Right lobe of liver (tissue), 6 donors: Measurements from ENCODE around the gene SETX. TPM values are rescaled to one million over a fixed set of nuclear protein-coding genes. Genes with fewer than 3 reads are reported as not detected.

Experiments used
- ATAC-seq, 4 donors: fragments of 200-7000 bp; cut with Tn5 transposase; one replicate each; pipeline ENCODE4 v1.9.1; 2020; ENCODE audit warnings: mild to moderate bottlenecking in 4 of 4, moderate library complexity in 4 of 4
- DNase-seq, 3 donors: peaks; one replicate each; pipeline ENCODE4 v3.0.0-alpha.2; 2020
- H3K27ac ChIP-seq, 3 donors: fragments of 200-600 bp; one replicate each; pipeline ENCODE4 v1.8.0; 2022
- H3K27me3 ChIP-seq, 2 donors: fragments of 200-600 bp; one replicate each; pipeline ENCODE4 v1.8.0; 2022
- H3K36me3 ChIP-seq, 4 donors: fragments of 200-600 bp; sonication (generic) in 1 of 4; one replicate each; pipeline versions ENCODE4 v1.5.1 to v1.8.0; 2017 to 2022; ENCODE audit warnings: control low read depth in 1 of 4
- H3K4me1 ChIP-seq, 4 donors: fragments of 200-600 bp; sonication (generic) in 1 of 4; one replicate each; pipeline versions ENCODE4 v1.5.1 to v1.8.0; 2017 to 2022; ENCODE audit warnings: control low read depth in 1 of 4
- H3K4me3 ChIP-seq, 3 donors: fragments of 200-600 bp; one replicate each; pipeline ENCODE4 v1.8.0; 2022
- H3K9me3 ChIP-seq, 4 donors: fragments of 200-600 bp; sonication (generic) in 1 of 4; one replicate each; pipeline versions ENCODE4 v1.5.1 to v1.8.0; 2017 to 2022; ENCODE audit warnings: control low read depth in 1 of 4
- CTCF ChIP-seq, 4 donors: fragments of 200-600 bp in 3 of 4; fragments of 450-650 bp in 1 of 4; IDR thresholded peaks; one replicate each; pipeline versions ENCODE4 v1.5.1 to v1.8.0; 2016 to 2022; ENCODE audit warnings: antibody characterized with exemption in 4 of 4, mild to moderate bottlenecking in 2 of 4
- POLR2A ChIP-seq: fragments of 450-650 bp; IDR thresholded peaks from one replicate; pipeline ENCODE4 v1.6.1; 2017; ENCODE audit warnings: antibody characterized with exemption, mild to moderate bottlenecking
- WGBS: methylation state at CpG from one replicate; pipeline ENCODE4 v1.1.6; 2018; ENCODE audit warnings: low coverage, low lambda C conversion rate; ENCODE audit not compliant: insufficient coverage; ENCODE audit errors: missing lambda C conversion rate; 5-methylcytosine and 5-hydroxymethylcytosine counted together
- intact Hi-C, 2 donors: fragments of 100-400 bp; cut with DNase I; formaldehyde crosslinking; loops; one replicate each; pipeline versions ENCODE4 v1.11.2 to v1.14.1; 2022
- total RNA-seq, 6 experiments: library from RNA; depleted of rRNA in 2 of 6; stranded (reverse); fragments of >200 nt in 2 of 6; fragmentation: NEBNext Ultra II Directional in 3 of 6; extraction: Animal tissue kit (Norgen Biotek cat#: 25700) in 3 of 6; gene quantifications; one replicate each; pipeline versions ENCODE4 v1.1.0 to v1.2.4, GENCODE V29; 2016 to 2023
- donor health status: DM: no; HTN: yes; CAD: no.
- donor health status: DM: no; HTN: no; CAD: no.
- donor health status: DM: no; HTN: no; CAD: no.
- donor health status: DM: no; HTN: yes; CAD: no.
- donor health status: DM: no; HTN: yes; CAD: no.

The SETX gene
- total RNA-seq, 6 experiments from 2014 or later = 17.4 to 28.8 (median 25.0) TPM

DNA sequence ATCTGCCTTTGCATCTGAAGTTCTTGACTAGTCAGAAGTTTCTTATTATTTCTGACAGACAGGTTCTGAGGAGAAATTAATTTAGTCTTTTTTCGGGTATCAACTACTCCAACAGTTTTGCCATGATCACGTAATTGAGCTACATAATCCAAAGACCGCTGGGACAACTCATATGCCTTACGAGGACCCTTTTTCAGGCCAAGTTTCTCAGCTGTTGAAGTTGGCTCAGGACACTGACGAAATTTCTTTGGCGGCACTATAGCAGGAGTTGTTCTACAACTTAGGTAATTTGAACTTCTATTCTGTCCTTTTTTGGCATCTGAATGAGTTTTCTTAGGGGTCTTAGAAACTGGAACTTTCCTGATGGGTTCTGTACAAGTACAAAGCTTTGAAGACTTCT is 27.2 kb downstream of the SETX start:
- H3K36me3 ChIP-seq = peaks cover 0 to 46% (median 34%) of the 10 kb centered on the region in 4 donors
- H3K9me3 ChIP-seq = no peaks in the 10 kb centered on the region
- no peak for DNase-seq
- H3K4me3 ChIP-seq = no peak overlapping the region
- H3K27me3 ChIP-seq = no peaks in the 10 kb centered on the region
- 93% methylated on average over 6 of the region's 6 CpGs for WGBS
- H3K27ac ChIP-seq = no peak overlapping the region
- no peak for TF ChIP-seq CTCF (IDR thresholded peaks at IDR 0.05)
- TF ChIP-seq POLR2A = no peak
- ATAC-seq = no peak
- no peaks in the 10 kb centered on the region for H3K4me1 ChIP-seq
- intact Hi-C loops = no loop called here

- WGBS = 92% methylated on average over 1 of the region's 1 CpG
- H3K4me1 ChIP-seq = no peaks in the 10 kb centered on the region
- H3K36me3 ChIP-seq = peaks cover 0 to 16% (median 10%) of the 10 kb centered on the region in 4 donors
Measured at GRCh38 chr9:132324425-132324824, 30.4 kb downstream of the SETX start.

DNA sequence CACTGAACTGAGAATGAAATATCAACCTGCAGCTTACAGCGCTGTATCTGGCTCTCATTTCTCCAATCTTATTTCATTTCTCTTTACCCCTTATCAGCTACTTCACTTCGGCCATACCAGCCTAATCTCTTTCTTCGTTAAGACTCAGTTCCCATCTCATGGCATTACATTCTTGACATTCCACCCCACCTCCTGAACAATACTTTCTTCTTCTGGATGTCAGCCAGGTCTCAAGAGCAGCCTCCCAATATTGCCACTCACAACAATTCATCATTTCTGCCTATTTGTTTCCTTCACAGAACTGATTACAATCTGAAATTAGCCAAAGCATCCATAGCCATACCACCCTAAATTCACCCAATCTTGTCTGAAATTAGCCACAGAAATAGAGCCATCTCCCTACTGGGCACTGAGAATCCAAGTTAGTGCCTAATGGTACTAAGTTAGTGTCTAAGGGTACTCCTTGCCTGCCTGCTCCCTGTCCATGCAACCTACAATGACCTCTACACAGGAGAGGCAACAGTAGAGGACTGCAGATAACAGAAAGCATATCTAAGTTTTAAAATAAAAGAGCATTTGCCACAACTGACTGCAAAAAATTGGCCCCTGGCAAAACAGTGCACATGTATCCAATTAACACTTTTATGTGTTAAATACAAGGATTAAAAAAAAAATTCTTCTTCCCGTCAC is 35.2 kb downstream of the SETX start:
- intact Hi-C loops = no loop called here
- DNase-seq (no peak), ATAC-seq (no peak)
- no peaks in the 10 kb centered on the region for H3K27me3 ChIP-seq
- no peaks in the 10 kb centered on the region for H3K4me1 ChIP-seq
- no peaks in the 10 kb centered on the region for H3K9me3 ChIP-seq
- no peak overlapping the region for H3K4me3 ChIP-seq
- H3K27ac ChIP-seq = no peak overlapping the region
- peaks cover 0 to 5% (median 3%) of the 10 kb centered on the region in 4 donors for H3K36me3 ChIP-seq
- 81% methylated on average over 4 of the region's 4 CpGs for WGBS
- no peak for TF ChIP-seq CTCF (IDR thresholded peaks at IDR 0.05)
- no peak for TF ChIP-seq POLR2A

More at GRCh38 chr9:132324425-132324824, 30.4 kb downstream of the SETX start:
- no peaks in the 10 kb centered on the region for H3K27me3 ChIP-seq
- intact Hi-C loops = no loop called here
- no peak for DNase-seq
- TF ChIP-seq POLR2A = no peak
- no peak for TF ChIP-seq CTCF (IDR thresholded peaks at IDR 0.05)
- no peak overlapping the region for H3K27ac ChIP-seq
- no peak overlapping the region for H3K4me3 ChIP-seq
- no peak for ATAC-seq
- H3K9me3 ChIP-seq = no peaks in the 10 kb centered on the region

DNA sequence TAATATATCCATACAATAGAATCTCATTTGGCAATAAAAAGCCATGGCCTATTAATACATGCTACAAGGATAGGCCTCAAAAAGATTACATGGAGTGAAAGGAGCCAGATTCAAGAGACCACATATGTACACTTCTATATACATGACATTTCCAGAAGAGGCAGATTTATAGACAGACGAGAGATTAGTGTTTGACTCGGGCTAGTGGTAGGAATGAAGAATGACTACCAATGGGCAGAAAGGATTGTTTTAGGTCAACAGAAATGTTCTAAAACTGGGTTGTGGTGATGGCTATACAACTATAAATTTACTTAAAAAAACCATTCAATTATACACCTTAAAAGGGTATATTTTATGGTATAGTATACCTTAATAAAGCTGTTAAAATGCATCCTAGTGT is 41.9 kb downstream of the SETX start:
- no peak for ATAC-seq
- intact Hi-C loops = no loop called here
- Histone ChIP-seq H3K4me3 (no peak overlapping the region), H3K27ac (no peak overlapping the region), H3K4me1 (no peaks in the 10 kb centered on the region), H3K9me3 (no peaks in the 10 kb centered on the region), H3K27me3 (no peaks in the 10 kb centered on the region), H3K36me3 (peaks cover 0 to 44% (median 21%) of the 10 kb centered on the region in 4 donors)
- TF ChIP-seq CTCF (IDR thresholded peaks at IDR 0.05) (peak in 1 of 4 donors; percentile 3), POLR2A (no peak)
- DNase-seq = no peak
- 95% methylated on average over 2 of the region's 2 CpGs for WGBS

DNA sequence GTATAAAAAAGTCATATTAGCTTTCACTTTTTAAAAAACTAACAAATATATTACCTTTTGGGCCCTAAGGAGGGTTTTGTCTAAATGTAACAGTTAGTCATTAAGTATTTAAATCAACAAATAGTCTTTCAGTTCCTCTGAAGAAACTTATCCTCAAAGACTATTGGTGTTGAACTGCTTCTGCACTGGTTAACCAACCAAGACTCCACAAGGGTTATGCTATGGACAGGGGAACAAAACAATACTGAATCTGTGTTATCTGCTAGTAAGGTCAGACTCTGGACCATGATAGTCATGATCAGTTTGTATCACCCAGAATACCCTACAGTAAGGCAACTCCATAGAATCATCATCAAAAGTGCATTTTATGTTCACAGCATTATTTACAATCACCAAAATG is 42.4 kb downstream of the SETX start:
- H3K36me3 ChIP-seq = peaks cover 0 to 48% (median 23%) of the 10 kb centered on the region in 4 donors
- no peaks in the 10 kb centered on the region for H3K9me3 ChIP-seq
- H3K4me1 ChIP-seq = no peaks in the 10 kb centered on the region
- no peak overlapping the region for H3K4me3 ChIP-seq
- DNase-seq = no peak
- intact Hi-C loops = no loop called here
- H3K27ac ChIP-seq = no peak overlapping the region
- ATAC-seq = no peak
- no peak for TF ChIP-seq CTCF (IDR thresholded peaks at IDR 0.05)
- no peak for TF ChIP-seq POLR2A
- no peaks in the 10 kb centered on the region for H3K27me3 ChIP-seq
